Stimulated activated CD4-positive, alpha-beta T cell treated with anti-CD3 and anti-CD28 coated beads, Interleukin-15, amount 100 ng/mL, for 48 hours (primary cell): ENCODE results near the gene CDHR2.

Experiments
- DNase-seq, 2 donors: peaks; one replicate each; pipeline ENCODE4 v3.0.0-alpha.2; 2020; ENCODE audit warnings: low read depth in 2 of 2

CDHR2 gene

GRCh38 chr5:176548967-176549444 is at the start of gene CDHR2:
TSS of gene CDHR2 (plus strand) at chr5:176549342. CDS start at chr5:176565353, 16,011 bp downstream.
- no peak for DNase-seq

- no peak for DNase-seq
Observed at GRCh38 chr5:176500511-176500910, 48.6 kb upstream of the CDHR2 start.

- DNase-seq: no peak
Observed at GRCh38 chr5:176501333-176501732, 47.8 kb upstream of the CDHR2 start.

- DNase-seq: no peak
Observed at GRCh38 chr5:176503496-176503895, 45.6 kb upstream of the CDHR2 start.

- DNase-seq: no peak
Observed at GRCh38 chr5:176507911-176508310, 41.2 kb upstream of the CDHR2 start.

- DNase-seq: no peak
Observed at GRCh38 chr5:176508603-176509002, 40.5 kb upstream of the CDHR2 start.

GRCh38 chr5:176513788-176514187 is 35.4 kb upstream of the CDHR2 start:
- DNase-seq: no peak

- DNase-seq: no peak
Observed at GRCh38 chr5:176514244-176514950, 34.7 kb upstream of the CDHR2 start.

GRCh38 chr5:176515396-176515795 is 33.7 kb upstream of the CDHR2 start:
- DNase-seq: no peak

GRCh38 chr5:176517053-176517661 is 32.0 kb upstream of the CDHR2 start:
- no peak for DNase-seq

GRCh38 chr5:176519810-176520720 is 29.1 kb upstream of the CDHR2 start:
- no peak for DNase-seq

GRCh38 chr5:176521286-176521685 is 27.9 kb upstream of the CDHR2 start:
- no peak for DNase-seq

- DNase-seq: no peak
Observed at GRCh38 chr5:176521699-176522263, 27.4 kb upstream of the CDHR2 start.

- DNase-seq: no peak
Observed at GRCh38 chr5:176524138-176524537, 25.0 kb upstream of the CDHR2 start.

- no peak for DNase-seq
Observed at GRCh38 chr5:176524987-176525386, 24.2 kb upstream of the CDHR2 start.

- DNase-seq: no peak
Observed at GRCh38 chr5:176525677-176526076, 23.5 kb upstream of the CDHR2 start.

- DNase-seq: no peak
Observed at GRCh38 chr5:176526462-176526861, 22.7 kb upstream of the CDHR2 start.

- DNase-seq: no peak
Observed at GRCh38 chr5:176527246-176528222, 21.6 kb upstream of the CDHR2 start.

- DNase-seq: no peak
Observed at GRCh38 chr5:176528301-176528700, 20.8 kb upstream of the CDHR2 start.

- DNase-seq: no peak
Observed at GRCh38 chr5:176528761-176529115, 20.4 kb upstream of the CDHR2 start.
